Neuronal stem cell (in vitro differentiated cells): ENCODE measurements around the gene OR5B21. TPM values are rescaled to one million over a fixed set of nuclear protein-coding genes. Genes with fewer than 3 reads are reported as not detected.
A peak's percentile ranks its signal among the peaks of the same experiment; 100 is the strongest.

Experiments
- DNase-seq: peaks from one replicate; pipeline ENCODE4 v3.0.0-alpha.2; 2013; ENCODE audit warnings: low spot score
- H2AFZ ChIP-seq: one replicate; pipeline ENCODE4 v1.6.1; 2013; ENCODE audit warnings: mild to moderate bottlenecking, low read length, inconsistent platforms
- H2AK5ac ChIP-seq: 2 replicates; pipeline ENCODE4 v1.6.1; 2013; ENCODE audit warnings: low read depth, mild to moderate bottlenecking, inconsistent platforms, low read length, moderate library complexity, mixed read lengths
- H2BK120ac ChIP-seq: 2 replicates; pipeline ENCODE4 v1.6.1; 2013; ENCODE audit warnings: low read depth, mild to moderate bottlenecking, inconsistent platforms, low read length, moderate library complexity, mixed read lengths
- H2BK12ac ChIP-seq: one replicate; pipeline ENCODE4 v1.6.1; 2013; ENCODE audit warnings: low read length, inconsistent platforms
- H2BK15ac ChIP-seq: 2 replicates; pipeline ENCODE4 v1.6.1; 2013; ENCODE audit warnings: mild to moderate bottlenecking, low read length, inconsistent platforms, mixed read lengths
- H2BK5ac ChIP-seq: one replicate; pipeline ENCODE4 v1.6.1; 2013; ENCODE audit warnings: inconsistent platforms, mild to moderate bottlenecking, low read length, moderate library complexity
- H3K14ac ChIP-seq: one replicate; pipeline ENCODE4 v1.6.1; 2013; ENCODE audit warnings: low read length, inconsistent platforms
- H3K18ac ChIP-seq: 2 replicates; pipeline ENCODE4 v1.6.1; 2013; ENCODE audit warnings: low read length, inconsistent platforms
- H3K23ac ChIP-seq: 2 replicates; pipeline ENCODE4 v1.6.1; 2013; ENCODE audit warnings: low read depth, mild to moderate bottlenecking, mixed read lengths, low read length, inconsistent platforms; ENCODE audit not compliant: poor library complexity
- H3K27ac ChIP-seq: replicated peaks from 3 replicates; pipeline ENCODE4 v1.5.1; 2013; ENCODE audit warnings: low read length, inconsistent platforms
- H3K27me3 ChIP-seq, 3 experiments: 2 replicates each; pipeline ENCODE4 v1.6.1; 2013; ENCODE audit warnings: low read length in 3 of 3, mild to moderate bottlenecking in 2 of 3, inconsistent platforms in 1 of 3, low read depth in 1 of 3, mixed read lengths in 1 of 3, moderate library complexity in 1 of 3; ENCODE audit not compliant: control insufficient read depth in 3 of 3, insufficient read depth in 3 of 3
- H3K36me3 ChIP-seq, 2 donors: replicated peaks in 1 of 2; 2 replicates each; pipeline ENCODE4 v1.6.1; 2013; ENCODE audit warnings: low read length in 2 of 2; ENCODE audit not compliant: control insufficient read depth in 2 of 2, insufficient read depth in 2 of 2
- H3K4ac ChIP-seq: 2 replicates; pipeline ENCODE4 v1.6.1; 2013; ENCODE audit warnings: inconsistent platforms, mild to moderate bottlenecking, low read length, moderate library complexity
- H3K4me1 ChIP-seq, 2 donors: 1 replicate in 1 of 2; 2 replicates in 1 of 2; pipeline ENCODE4 v1.6.1; 2013; ENCODE audit warnings: low read length in 2 of 2, low read depth in 1 of 2; ENCODE audit not compliant: control insufficient read depth in 2 of 2, insufficient read depth in 1 of 2
- H3K4me2 ChIP-seq: one replicate; pipeline ENCODE4 v1.6.1; 2013; ENCODE audit warnings: mild to moderate bottlenecking, low read length, inconsistent platforms; ENCODE audit not compliant: insufficient read depth, poor library complexity, severe bottlenecking
- H3K4me3 ChIP-seq, 2 donors: 2 replicates each; pipeline ENCODE4 v1.5.1; 2013; ENCODE audit warnings: low read length in 2 of 2, mild to moderate bottlenecking in 2 of 2, inconsistent platforms in 1 of 2, moderate library complexity in 1 of 2
- H3K79me1 ChIP-seq: one replicate; pipeline ENCODE4 v1.6.1; 2013; ENCODE audit warnings: low read depth, mild to moderate bottlenecking, inconsistent platforms, low read length, moderate library complexity
- H3K9ac ChIP-seq: one replicate; pipeline ENCODE4 v1.6.1; 2013; ENCODE audit warnings: mild to moderate bottlenecking, low read depth, low read length, inconsistent platforms; ENCODE audit not compliant: poor library complexity
- H3K9me3 ChIP-seq, 2 donors: replicated peaks in 1 of 2; 2 replicates each; pipeline versions ENCODE3 to v1.6.1; 2013; ENCODE audit warnings: low read length in 2 of 2, mild to moderate bottlenecking in 2 of 2, inconsistent platforms in 1 of 2, low read depth in 1 of 2, mixed read lengths in 1 of 2, moderate library complexity in 1 of 2; ENCODE audit not compliant: control insufficient read depth in 2 of 2, insufficient read depth in 1 of 2
- H4K8ac ChIP-seq: one replicate; pipeline ENCODE4 v1.6.1; 2013; ENCODE audit warnings: low read depth, mild to moderate bottlenecking, inconsistent platforms, low read length, moderate library complexity
- H4K91ac ChIP-seq: one replicate; pipeline ENCODE4 v1.6.1; 2013; ENCODE audit warnings: low read length, low read depth, mild to moderate bottlenecking, inconsistent platforms; ENCODE audit not compliant: poor library complexity
- WGBS, 2 donors: extraction: QIAGEN DNeasy Blood & Tissue Kit; methylation state at CpG; one replicate each; pipeline ENCODE4 v1.1.7; 2013; ENCODE audit warnings: missing lambda C conversion rate in 2 of 2, mixed read lengths in 1 of 2; ENCODE audit not compliant: insufficient read length in 2 of 2, insufficient replicate concordance in 1 of 2; ENCODE audit errors: extremely low coverage in 2 of 2; 5-methylcytosine and 5-hydroxymethylcytosine counted together
- polyA plus RNA-seq, 2 experiments: library from polyadenylated mRNA; stranded (reverse); fragments of 200-250 nt; gene quantifications; one replicate each; pipeline ENCODE4 v1.2.3, GENCODE V29; 2013

The OR5B21 gene
- not detected for polyA plus RNA-seq (2013, experiment 1 of 2)
- 0.06 TPM for polyA plus RNA-seq (2013, experiment 2 of 2)

GRCh38 chr11:58508005-58508404 is at the start of gene OR5B21:
TSS of gene OR5B21 (minus strand) at chr11:58508105. CDS start at chr11:58508105, 0 bp downstream.
- Histone ChIP-seq H3K79me1 (no peaks in the 10 kb centered on the region), H4K91ac (no peak within 1 kb of the TSS), H2BK120ac (no peak within 1 kb of the TSS), H3K4me2 (no peak within 1 kb of the TSS), H3K9ac (no peak within 1 kb of the TSS), H3K27ac (no peak within 1 kb of the TSS), H2BK12ac (no peak within 1 kb of the TSS), H2BK5ac (no peak within 1 kb of the TSS), H3K9me3 (no peaks in the 10 kb centered on the region), H4K8ac (no peak within 1 kb of the TSS), H2AFZ (no peak within 1 kb of the TSS), H3K36me3 (no peaks in the 10 kb centered on the region), H2BK15ac (no peak within 1 kb of the TSS), H3K27me3 (peaks cover 0 to 22% (median 0%) of the 10 kb centered on the region in 3 experiments), H2AK5ac (no peak within 1 kb of the TSS), H3K18ac (peak within 1 kb of the TSS; percentile 11), H3K4ac (no peak within 1 kb of the TSS), H3K14ac (no peak within 1 kb of the TSS), H3K4me1 (no peaks in the 10 kb centered on the region), H3K23ac (no peak within 1 kb of the TSS), H3K4me3 (no peak within 1 kb of the TSS)
- WGBS, 2 donors, result no CpG with 5 or more reads among the region's 1 CpG
- no peak for DNase-seq

DNA sequence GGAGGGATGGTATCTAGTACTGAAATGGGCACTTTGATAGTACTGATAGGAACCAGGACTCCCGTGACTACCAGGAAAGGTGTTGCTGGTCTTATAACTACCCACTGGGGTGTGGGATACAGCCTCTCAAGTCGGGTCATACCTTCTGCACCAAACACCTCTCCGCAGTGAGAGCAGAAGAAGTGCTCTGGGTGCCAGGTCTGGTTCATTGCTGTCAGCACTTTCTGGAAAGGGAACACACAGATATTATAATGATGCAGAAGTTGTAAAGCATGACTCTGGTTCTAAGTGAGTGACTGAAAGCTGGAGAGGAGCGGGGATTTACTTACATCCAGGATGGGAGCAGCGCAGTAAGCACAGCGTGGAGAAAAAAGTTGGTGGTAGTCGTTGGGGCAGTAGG is 41.7 kb upstream of the OR5B21 start:
- no peak overlapping the region for H3K4me3 ChIP-seq
- no peak overlapping the region for H3K14ac ChIP-seq
- no peak overlapping the region for H3K23ac ChIP-seq
- H2BK5ac ChIP-seq, result no peak overlapping the region
- H3K4me2 ChIP-seq, result no peak overlapping the region
- peaks cover 0 to 2% of the 10 kb centered on the region in 2 donors for H3K4me1 ChIP-seq
- DNase-seq, result no peak
- no peak overlapping the region for H2BK12ac ChIP-seq
- H3K9me3 ChIP-seq, result no peaks in the 10 kb centered on the region
- no peak overlapping the region for H3K9ac ChIP-seq
- H4K8ac ChIP-seq, result no peak overlapping the region
- H3K79me1 ChIP-seq, result no peaks in the 10 kb centered on the region
- no peak overlapping the region for H2AFZ ChIP-seq
- H2AK5ac ChIP-seq, result no peak overlapping the region
- no peak overlapping the region for H3K18ac ChIP-seq
- H3K27ac ChIP-seq, result no peak overlapping the region
- H4K91ac ChIP-seq, result no peak overlapping the region
- H3K27me3 ChIP-seq, result no peaks in the 10 kb centered on the region
- H2BK120ac ChIP-seq, result no peak overlapping the region
- H3K4ac ChIP-seq, result no peak overlapping the region
- H2BK15ac ChIP-seq, result no peak overlapping the region
- H3K36me3 ChIP-seq, result peaks cover 2 to 14% of the 10 kb centered on the region in 2 donors
- no CpG with 5 or more reads among the region's 7 CpGs for WGBS, 2 donors

GRCh38 chr11:58546841-58547240 is 38.9 kb upstream of the OR5B21 start:
- Histone ChIP-seq H3K79me1 (no peaks in the 10 kb centered on the region), H4K8ac (no peak overlapping the region), H3K4ac (no peak overlapping the region), H4K91ac (no peak overlapping the region), H2BK15ac (no peak overlapping the region), H2BK12ac (no peak overlapping the region), H2BK120ac (no peak overlapping the region), H3K9me3 (no peaks in the 10 kb centered on the region), H3K9ac (no peak overlapping the region), H3K27ac (no peak overlapping the region), H3K18ac (no peak overlapping the region), H3K23ac (no peak overlapping the region), H3K36me3 (peaks cover 2 to 14% of the 10 kb centered on the region in 2 donors), H3K4me3 (no peak overlapping the region), H3K14ac (no peak overlapping the region), H2BK5ac (no peak overlapping the region), H3K27me3 (no peaks in the 10 kb centered on the region), H2AK5ac (no peak overlapping the region), H3K4me2 (no peak overlapping the region), H2AFZ (no peak overlapping the region), H3K4me1 (peaks cover 0 to 2% of the 10 kb centered on the region in 2 donors)
- no peak for DNase-seq
- WGBS, 2 donors, result no CpG with 5 or more reads among the region's 1 CpG

- Histone ChIP-seq H3K9ac (no peak overlapping the region), H3K36me3 (no peaks in the 10 kb centered on the region), H3K4me1 (no peaks in the 10 kb centered on the region), H2BK15ac (no peak overlapping the region), H3K4me3 (no peak overlapping the region), H2BK5ac (no peak overlapping the region), H2BK12ac (no peak overlapping the region), H3K79me1 (no peaks in the 10 kb centered on the region), H2BK120ac (no peak overlapping the region), H3K27me3 (no peaks in the 10 kb centered on the region), H3K9me3 (no peaks in the 10 kb centered on the region), H3K18ac (no peak overlapping the region), H3K23ac (no peak overlapping the region), H2AFZ (no peak overlapping the region), H3K4ac (no peak overlapping the region), H3K4me2 (no peak overlapping the region), H4K8ac (no peak overlapping the region), H2AK5ac (no peak overlapping the region), H4K91ac (no peak overlapping the region), H3K14ac (no peak overlapping the region), H3K27ac (no peak overlapping the region)
- no peak for DNase-seq
- no CpG with 5 or more reads among the region's 25 CpGs for WGBS, 2 donors
Measured at GRCh38 chr11:58531865-58532341, 24.0 kb upstream of the OR5B21 start.
